Skeletal muscle tissue (tissue), 4 donors: Measurements from ENCODE around the gene NEK3. TPM values are rescaled to one million over a fixed set of nuclear protein-coding genes. Genes with fewer than 3 reads are reported as not detected.
A peak's percentile ranks its signal among the peaks of the same experiment; 100 is the strongest.

ENCODE experiments used
- H3K27ac ChIP-seq: one replicate; pipeline ENCODE4 v1.7.0; 2013; ENCODE audit warnings: mild to moderate bottlenecking, low read depth, low read length, inconsistent platforms
- H3K27me3 ChIP-seq, 3 donors: one replicate each; pipeline ENCODE4 v1.7.0; 2013; ENCODE audit warnings: low read length in 3 of 3; ENCODE audit not compliant: control insufficient read depth in 3 of 3, insufficient read depth in 3 of 3
- H3K36me3 ChIP-seq, 3 donors: one replicate each; pipeline ENCODE4 v1.7.0; 2013; ENCODE audit warnings: low read length in 3 of 3; ENCODE audit not compliant: control insufficient read depth in 3 of 3, insufficient read depth in 3 of 3
- H3K4me1 ChIP-seq, 3 donors: one replicate each; pipeline ENCODE4 v1.7.0; 2013; ENCODE audit warnings: low read length in 3 of 3, mild to moderate bottlenecking in 3 of 3; ENCODE audit not compliant: control insufficient read depth in 3 of 3, insufficient read depth in 3 of 3
- H3K4me3 ChIP-seq, 3 donors: one replicate each; pipeline ENCODE4 v1.7.0; 2013; ENCODE audit warnings: low read length in 3 of 3
- H3K9ac ChIP-seq, 3 donors: one replicate each; pipeline ENCODE4 v1.7.0; 2013; ENCODE audit warnings: low read length in 3 of 3, mild to moderate bottlenecking in 3 of 3, moderate library complexity in 2 of 3, low read depth in 1 of 3
- H3K9me3 ChIP-seq, 3 donors: one replicate each; pipeline ENCODE4 v1.7.0; 2013; ENCODE audit warnings: low read length in 3 of 3; ENCODE audit not compliant: control insufficient read depth in 3 of 3
- total RNA-seq: library from RNA; depleted of rRNA; stranded (reverse); fragments of >200 nt; gene quantifications from one replicate; pipeline ENCODE4 v1.2.3, GENCODE V29; 2014
- donor health status: Osteomylitis.

Gene NEK3
- total RNA-seq, 1 donor from 2014 or later, result 4.7 TPM

DNA sequence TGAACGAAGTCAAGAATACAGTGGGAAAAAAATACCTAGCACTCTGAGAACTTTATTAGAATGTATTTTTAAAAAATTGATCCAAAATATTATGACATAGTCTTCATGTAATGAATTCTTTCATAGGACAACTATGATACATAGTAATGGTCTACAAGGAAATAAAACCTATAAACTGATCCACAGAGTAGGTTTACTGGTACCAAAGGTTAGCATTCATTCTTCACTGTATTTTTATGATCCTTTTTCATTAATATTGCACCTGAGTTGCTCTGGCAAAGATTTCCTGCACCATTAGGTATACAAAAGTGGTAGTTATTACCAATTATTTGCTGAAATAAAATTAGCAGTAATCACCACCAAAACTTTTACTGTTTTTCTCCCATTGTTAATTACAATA, 4.2 kb downstream of the NEK3 start:
- Histone ChIP-seq H3K27me3 (no peaks in the 10 kb centered on the region), H3K9me3 (no peaks in the 10 kb centered on the region), H3K9ac (no peak overlapping the region), H3K4me3 (no peak overlapping the region), H3K4me1 (peaks cover 4 to 12% (median 9%) of the 10 kb centered on the region in 3 donors), H3K27ac (no peak overlapping the region), H3K36me3 (peaks cover 7 to 10% (median 8%) of the 10 kb centered on the region in 3 donors)

- Histone ChIP-seq H3K9ac (no peak overlapping the region), H3K27ac (no peak overlapping the region), H3K36me3 (peaks cover 8 to 21% (median 10%) of the 10 kb centered on the region in 3 donors), H3K27me3 (no peaks in the 10 kb centered on the region), H3K4me1 (no peaks in the 10 kb centered on the region), H3K4me3 (no peak overlapping the region), H3K9me3 (no peaks in the 10 kb centered on the region)
Measured at GRCh38 chr13:52147225-52147624, 12.2 kb downstream of the NEK3 start.

GRCh38 chr13:52141299-52141698, 18.1 kb downstream of the NEK3 start:
- no peak overlapping the region for H3K9ac ChIP-seq
- H3K4me1 ChIP-seq, result no peaks in the 10 kb centered on the region
- H3K4me3 ChIP-seq, result no peak overlapping the region
- H3K27ac ChIP-seq, result no peak overlapping the region
- no peaks in the 10 kb centered on the region for H3K9me3 ChIP-seq
- H3K27me3 ChIP-seq, result no peaks in the 10 kb centered on the region
- H3K36me3 ChIP-seq, result peaks cover 0 to 10% (median 0%) of the 10 kb centered on the region in 3 donors

- Histone ChIP-seq H3K27me3 (no peaks in the 10 kb centered on the region), H3K27ac (no peak overlapping the region), H3K36me3 (peaks cover 3 to 27% (median 8%) of the 10 kb centered on the region in 3 donors), H3K4me1 (no peaks in the 10 kb centered on the region), H3K9me3 (no peaks in the 10 kb centered on the region), H3K9ac (no peak overlapping the region), H3K4me3 (no peak overlapping the region)
Measured at GRCh38 chr13:52137489-52137888, 21.9 kb downstream of the NEK3 start.

DNA sequence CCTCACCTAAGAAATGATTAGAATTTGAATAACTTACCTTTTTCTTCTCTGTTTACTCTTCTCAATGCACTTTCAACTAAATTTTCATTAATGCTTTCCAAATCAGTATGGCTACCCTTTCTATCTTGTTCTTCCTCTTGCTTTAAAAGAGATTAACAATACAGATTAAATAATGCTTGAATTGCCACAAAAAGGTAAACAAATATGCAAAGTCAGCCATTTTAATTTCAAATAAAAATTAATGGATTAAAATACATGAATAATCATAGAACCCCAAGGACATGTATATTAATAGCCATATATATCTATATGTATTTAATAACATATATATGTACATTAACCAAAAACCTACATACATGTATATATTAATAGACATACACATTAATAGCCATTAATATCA, 22.6 kb downstream of the NEK3 start:
- Histone ChIP-seq H3K27me3 (no peaks in the 10 kb centered on the region), H3K4me1 (no peaks in the 10 kb centered on the region), H3K9ac (no peak overlapping the region), H3K36me3 (peaks cover 6 to 33% (median 14%) of the 10 kb centered on the region in 3 donors), H3K4me3 (no peak overlapping the region), H3K9me3 (no peaks in the 10 kb centered on the region), H3K27ac (no peak overlapping the region)

GRCh38 chr13:52130641-52131040, 28.8 kb downstream of the NEK3 start:
- no peak overlapping the region for H3K27ac ChIP-seq
- no peak overlapping the region for H3K4me3 ChIP-seq
- no peaks in the 10 kb centered on the region for H3K9me3 ChIP-seq
- no peak overlapping the region for H3K9ac ChIP-seq
- peaks cover 6 to 27% (median 16%) of the 10 kb centered on the region in 3 donors for H3K36me3 ChIP-seq
- peaks cover 8 to 16% (median 14%) of the 10 kb centered on the region in 3 donors for H3K4me1 ChIP-seq
- H3K27me3 ChIP-seq, result no peaks in the 10 kb centered on the region

DNA sequence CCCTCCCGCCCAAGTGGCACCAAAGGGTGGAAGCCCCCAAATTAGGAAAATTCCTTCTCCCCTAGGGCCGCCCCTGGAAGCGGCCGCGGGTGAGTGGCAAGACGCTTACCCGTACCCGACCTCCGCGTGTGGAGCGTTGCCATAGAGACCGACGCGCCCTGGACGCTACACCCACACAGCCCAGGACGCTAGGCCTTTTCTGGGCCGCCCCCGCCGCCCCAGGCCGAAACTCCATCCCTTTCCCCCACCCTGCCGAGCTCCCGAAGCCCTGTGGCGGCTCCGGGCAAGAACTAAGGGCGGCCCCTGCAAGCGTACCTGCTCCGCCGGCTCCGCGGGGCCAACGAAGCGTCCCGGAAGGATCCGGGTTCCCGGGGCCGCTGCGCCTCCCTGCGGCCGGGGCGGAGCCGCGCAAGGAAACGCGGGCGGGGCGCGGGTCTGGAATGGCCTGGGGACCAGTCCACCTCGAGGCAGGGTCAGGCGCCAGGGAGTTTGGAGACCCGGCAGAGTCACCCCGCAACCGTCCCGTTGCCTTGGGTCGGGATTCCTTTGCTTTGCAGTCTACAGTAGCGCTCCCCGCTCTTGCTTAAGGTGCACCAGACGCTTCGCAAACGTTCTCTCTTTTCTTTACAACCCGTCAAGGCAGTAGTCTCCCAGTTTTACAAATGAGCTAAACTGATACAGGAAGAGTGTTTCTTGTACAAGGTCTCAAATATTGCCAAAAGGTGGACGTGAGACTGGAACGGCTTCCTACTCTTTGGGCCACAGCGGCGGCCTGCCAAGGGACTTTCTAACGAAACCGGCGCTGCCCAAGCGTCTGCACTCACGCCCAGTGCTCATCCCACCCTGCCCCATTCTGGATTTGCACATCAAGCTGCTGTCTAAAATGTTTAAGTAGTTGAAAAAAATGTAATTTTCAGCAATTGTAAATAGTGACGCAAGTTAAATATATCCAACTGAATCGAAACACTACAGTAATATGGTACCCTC, 30.4 kb downstream of the NEK3 start, which contains the start of gene NEK5:
TSS of gene NEK5 (minus strand) at position 360 of the 987 bp plus-strand sequence. CDS start 1,591 bp downstream, outside the sequence.
- Histone ChIP-seq H3K27ac (no peak within 1 kb of the TSS), H3K4me1 (peaks cover 8 to 16% (median 14%) of the 10 kb centered on the region in 3 donors), H3K27me3 (no peaks in the 10 kb centered on the region), H3K9me3 (no peaks in the 10 kb centered on the region), H3K4me3 (peak within 1 kb of the TSS; percentile 55 to 76 (median 72)), H3K36me3 (peaks cover 6 to 20% (median 16%) of the 10 kb centered on the region in 3 donors), H3K9ac (peak within 1 kb of the TSS; percentile 36 to 75 (median 64))

DNA sequence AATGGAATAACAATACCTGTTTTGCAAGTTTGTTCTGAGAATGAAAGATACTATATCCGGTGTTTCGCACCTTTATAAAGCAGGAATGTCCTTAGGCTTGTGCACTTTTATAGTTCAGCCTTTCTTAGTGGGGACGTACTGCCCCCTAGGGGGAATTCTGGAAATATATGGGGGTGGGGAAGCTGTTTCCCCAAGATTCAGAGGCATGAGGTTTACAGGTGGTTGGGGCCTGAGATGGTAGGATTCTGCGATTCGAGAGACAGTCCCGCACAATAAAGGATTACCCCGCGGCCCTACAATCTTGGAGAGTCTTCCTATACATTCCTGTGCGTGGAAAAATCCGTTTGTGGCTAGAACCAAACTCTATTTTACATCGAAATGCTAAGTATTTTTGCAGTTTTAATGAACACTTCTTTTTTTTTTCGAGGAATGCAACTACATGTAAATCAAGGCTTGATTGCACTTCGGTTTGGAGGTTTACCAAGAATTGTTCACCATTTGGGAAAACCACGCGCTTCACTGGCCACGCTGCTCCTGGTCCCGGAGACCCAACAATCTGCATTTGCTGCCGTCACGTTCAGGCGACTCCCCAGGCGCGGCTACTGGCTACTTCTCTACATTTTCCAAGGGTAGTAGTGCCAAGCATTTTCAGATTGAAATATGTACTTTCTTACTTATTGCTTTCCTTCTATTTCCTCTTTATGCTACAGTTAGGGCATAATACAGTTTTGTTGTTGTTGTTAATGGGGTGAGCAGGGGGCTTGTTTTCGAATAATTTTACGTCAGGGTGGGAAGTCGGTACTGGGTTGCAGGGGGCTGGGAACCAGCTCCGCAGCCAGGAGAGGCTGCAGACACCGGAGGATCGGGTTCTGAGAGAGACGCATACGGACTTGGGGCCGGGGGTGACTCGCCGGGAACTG, 31.4 kb downstream of the NEK3 start:
- Histone ChIP-seq H3K4me1 (peaks cover 8 to 16% (median 14%) of the 10 kb centered on the region in 3 donors), H3K36me3 (peaks cover 6 to 15% (median 13%) of the 10 kb centered on the region in 3 donors), H3K9me3 (no peaks in the 10 kb centered on the region), H3K4me3 (peak overlapping the region; percentile 55 to 76 (median 72)), H3K27ac (no peak overlapping the region), H3K9ac (peak overlapping the region; percentile 36 to 75 (median 64)), H3K27me3 (no peaks in the 10 kb centered on the region)

DNA sequence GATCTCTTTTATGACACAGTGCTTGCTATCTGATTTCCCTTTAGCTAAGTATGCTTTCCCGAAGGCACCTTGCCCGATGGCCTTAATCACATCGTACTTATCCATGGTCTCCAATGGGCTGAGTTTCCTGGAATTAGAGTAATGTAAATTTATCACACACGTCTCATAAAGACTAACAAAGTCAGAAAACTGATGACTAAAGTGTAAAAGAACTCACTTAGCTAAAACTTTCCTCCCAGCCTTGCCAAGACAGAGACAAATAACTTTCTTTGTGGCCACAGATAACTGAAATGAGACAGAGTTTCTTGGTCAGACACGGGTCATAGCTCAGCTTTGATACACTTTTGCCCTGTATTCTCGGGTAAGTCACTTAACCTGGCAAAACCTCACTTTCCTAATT, 32.0 kb downstream of the NEK3 start:
- H3K4me1 ChIP-seq, result peaks cover 8 to 16% (median 14%) of the 10 kb centered on the region in 3 donors
- H3K9ac ChIP-seq, result no peak overlapping the region
- peak overlapping the region in 1 of 3 donors; percentile 55 for H3K4me3 ChIP-seq
- H3K9me3 ChIP-seq, result no peaks in the 10 kb centered on the region
- no peak overlapping the region for H3K27ac ChIP-seq
- H3K36me3 ChIP-seq, result peaks cover 2 to 12% (median 11%) of the 10 kb centered on the region in 3 donors
- H3K27me3 ChIP-seq, result no peaks in the 10 kb centered on the region
